ENCODE results near the gene S100A8. TPM values are rescaled to one million over a fixed set of nuclear protein-coding genes. Genes with fewer than 3 reads are reported as not detected.

S100A8 gene
- total RNA-seq, 4 donors from 2014 or later = 5.7 to 38.4 (median 19.5) TPM

DNA sequence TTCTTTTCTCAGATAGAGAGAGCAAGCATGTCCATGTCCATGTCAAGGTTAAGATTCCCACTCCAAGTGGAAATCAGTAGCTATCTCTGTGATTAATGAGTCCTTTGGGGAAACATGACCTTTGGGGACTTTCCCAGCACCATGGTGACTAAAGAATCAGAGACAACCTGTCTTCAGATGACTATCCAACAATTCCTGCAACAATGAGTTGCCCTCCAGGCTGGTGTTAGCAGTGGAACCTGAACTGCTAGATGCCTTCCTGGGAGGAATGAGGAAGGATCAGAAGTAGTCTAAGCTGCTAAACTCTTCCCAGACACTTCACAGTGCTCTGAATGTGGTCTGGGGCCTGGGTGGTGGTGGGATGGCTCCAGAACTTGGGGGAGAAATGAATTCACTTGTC lies 26.7 kb downstream of the S100A8 start:
- DNase-seq (ENCODE audit: low spot score in 2 of 2) = peak; percentile 22 to 26
- Histone ChIP-seq H3K27me3 (no peaks in the 10 kb centered on the region), H3K4me3 (no peak overlapping the region), H3K36me3 (no peaks in the 10 kb centered on the region), H3K4me1 (peaks cover 37% of the 10 kb centered on the region), H3K27ac (no peak overlapping the region), H3K9me3 (no peaks in the 10 kb centered on the region)
- TF ChIP-seq POLR2AphosphoS5 (IDR thresholded peaks at IDR 0.05) (no peak), POLR2A (IDR thresholded peaks at IDR 0.05) (no peak), EP300 (IDR thresholded peaks at IDR 0.05) (no peak)
- TF ChIP-seq, protein P1, sequence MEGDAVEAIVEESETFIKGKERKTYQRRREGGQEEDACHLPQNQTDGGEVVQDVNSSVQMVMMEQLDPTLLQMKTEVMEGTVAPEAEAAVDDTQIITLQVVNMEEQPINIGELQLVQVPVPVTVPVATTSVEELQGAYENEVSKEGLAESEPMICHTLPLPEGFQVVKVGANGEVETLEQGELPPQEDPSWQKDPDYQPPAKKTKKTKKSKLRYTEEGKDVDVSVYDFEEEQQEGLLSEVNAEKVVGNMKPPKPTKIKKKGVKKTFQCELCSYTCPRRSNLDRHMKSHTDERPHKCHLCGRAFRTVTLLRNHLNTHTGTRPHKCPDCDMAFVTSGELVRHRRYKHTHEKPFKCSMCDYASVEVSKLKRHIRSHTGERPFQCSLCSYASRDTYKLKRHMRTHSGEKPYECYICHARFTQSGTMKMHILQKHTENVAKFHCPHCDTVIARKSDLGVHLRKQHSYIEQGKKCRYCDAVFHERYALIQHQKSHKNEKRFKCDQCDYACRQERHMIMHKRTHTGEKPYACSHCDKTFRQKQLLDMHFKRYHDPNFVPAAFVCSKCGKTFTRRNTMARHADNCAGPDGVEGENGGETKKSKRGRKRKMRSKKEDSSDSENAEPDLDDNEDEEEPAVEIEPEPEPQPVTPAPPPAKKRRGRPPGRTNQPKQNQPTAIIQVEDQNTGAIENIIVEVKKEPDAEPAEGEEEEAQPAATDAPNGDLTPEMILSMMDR (IDR thresholded peaks at IDR 0.05) = no peak

DNA sequence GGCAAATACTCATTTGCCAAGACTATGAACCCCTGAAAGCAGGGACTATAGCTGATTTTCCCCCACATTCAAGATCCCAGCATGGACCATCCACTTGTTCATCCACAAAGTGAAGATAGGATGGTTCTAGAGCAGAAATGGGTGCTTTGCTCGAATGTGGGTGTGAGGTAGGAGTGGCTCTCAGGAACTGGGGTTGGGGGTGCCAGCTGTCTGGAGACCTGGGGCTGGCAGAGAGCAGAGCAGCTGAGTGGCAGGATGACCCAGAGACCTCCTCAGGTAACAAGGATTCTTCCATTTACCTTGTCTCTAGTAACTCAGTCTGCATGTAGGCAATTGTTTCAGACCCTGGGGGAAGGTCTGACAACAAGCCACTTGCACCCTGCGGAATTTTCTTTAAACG lies 27.2 kb downstream of the S100A8 start:
- no peak overlapping the region for H3K27ac ChIP-seq
- no peaks in the 10 kb centered on the region for H3K36me3 ChIP-seq
- H3K9me3 ChIP-seq = no peaks in the 10 kb centered on the region
- TF ChIP-seq EP300 (IDR thresholded peaks at IDR 0.05) (no peak), POLR2A (IDR thresholded peaks at IDR 0.05) (no peak), POLR2AphosphoS5 (IDR thresholded peaks at IDR 0.05) (no peak)
- TF ChIP-seq, protein P1 (IDR thresholded peaks at IDR 0.05) = no peak
- H3K4me1 ChIP-seq = peaks cover 37% of the 10 kb centered on the region
- H3K27me3 ChIP-seq = no peaks in the 10 kb centered on the region
- 61% methylated on average over 3 of the region's 3 CpGs for WGBS
- no peak overlapping the region for H3K4me3 ChIP-seq
- peak; percentile 6 to 37 for DNase-seq (ENCODE audit: low spot score in 2 of 2)

DNA sequence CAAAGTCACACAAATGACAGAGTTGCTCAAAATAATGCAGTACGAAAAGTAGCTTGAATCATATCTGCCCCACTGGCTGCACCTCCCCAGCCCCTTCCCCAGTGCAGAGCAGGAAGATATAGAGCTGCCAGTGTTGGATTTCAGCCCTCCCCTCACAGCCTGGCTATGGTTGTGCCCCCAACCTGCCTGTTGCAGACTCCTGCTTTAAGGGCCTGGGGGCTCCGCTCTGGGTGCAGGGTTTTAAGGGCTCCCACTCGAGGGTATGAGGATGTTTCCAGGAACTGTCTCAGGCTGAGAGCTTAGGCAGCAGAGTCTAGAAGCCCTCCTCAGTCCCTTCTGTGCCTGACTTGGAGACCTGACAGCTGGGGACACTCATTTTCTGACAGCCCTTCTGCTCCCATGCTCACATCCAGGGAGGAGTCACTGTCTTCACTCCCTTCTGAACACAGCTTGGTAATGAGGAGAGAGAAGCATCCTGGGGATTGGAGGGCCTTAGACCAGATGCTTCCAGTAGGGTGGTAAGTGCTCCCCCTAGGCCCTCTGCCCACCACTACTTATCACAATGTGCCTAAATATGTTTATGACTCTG lies 28.6 kb downstream of the S100A8 start:
- peak; percentile 34 to 44 for DNase-seq (ENCODE audit: low spot score in 2 of 2)
- H3K27ac ChIP-seq = no peak overlapping the region
- H3K4me1 ChIP-seq = peaks cover 44% of the 10 kb centered on the region
- H3K27me3 ChIP-seq = no peaks in the 10 kb centered on the region
- TF ChIP-seq EP300 (IDR thresholded peaks at IDR 0.05) (no peak), POLR2AphosphoS5 (IDR thresholded peaks at IDR 0.05) (no peak), POLR2A (IDR thresholded peaks at IDR 0.05) (no peak)
- TF ChIP-seq, protein P1 (IDR thresholded peaks at IDR 0.05) = no peak
- no peaks in the 10 kb centered on the region for H3K36me3 ChIP-seq
- WGBS = 87% methylated on average over 3 of the region's 3 CpGs
- H3K9me3 ChIP-seq = no peaks in the 10 kb centered on the region
- no peak overlapping the region for H3K4me3 ChIP-seq

DNA sequence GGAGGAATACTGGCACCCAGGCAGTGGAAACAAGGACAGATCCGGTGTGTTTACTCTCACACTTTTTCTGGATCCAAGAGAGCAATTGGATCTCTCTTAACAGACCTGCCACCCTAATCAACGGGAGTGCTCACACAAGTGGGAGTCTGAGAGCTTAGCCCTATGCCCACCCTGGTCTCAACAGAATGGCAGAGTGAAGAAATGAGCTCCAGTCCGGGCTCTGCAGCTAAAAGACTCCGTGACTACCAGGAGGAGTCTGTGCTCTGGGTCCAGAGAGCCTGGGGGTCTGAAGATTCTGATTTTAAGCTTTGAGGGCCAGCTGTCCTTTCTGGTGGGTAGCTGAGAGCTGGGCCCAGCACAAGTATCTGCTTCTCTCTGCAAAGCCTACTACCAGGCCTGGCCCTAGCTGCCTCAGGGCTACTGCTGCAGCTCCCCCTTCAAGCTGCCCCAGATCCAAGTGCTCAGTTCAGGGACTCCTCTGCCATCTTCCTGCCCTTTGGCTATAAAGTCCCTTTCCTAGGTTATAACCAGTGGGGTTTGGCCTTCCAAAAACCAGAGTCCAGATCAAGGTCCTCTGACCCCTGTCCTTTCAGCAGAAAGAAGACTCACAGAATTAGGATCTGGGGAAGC lies 29.3 kb downstream of the S100A8 start:
- Histone ChIP-seq H3K27ac (no peak overlapping the region), H3K4me1 (peaks cover 47% of the 10 kb centered on the region), H3K36me3 (no peaks in the 10 kb centered on the region), H3K27me3 (no peaks in the 10 kb centered on the region), H3K4me3 (no peak overlapping the region), H3K9me3 (no peaks in the 10 kb centered on the region)
- peak; percentile 13 to 67 for DNase-seq (ENCODE audit: low spot score in 2 of 2)
- TF ChIP-seq POLR2AphosphoS5 (IDR thresholded peaks at IDR 0.05) (no peak), EP300 (IDR thresholded peaks at IDR 0.05) (no peak)
- TF ChIP-seq, protein P1 (IDR thresholded peaks at IDR 0.05) = no peak
- 100% methylated on average over 2 of the region's 4 CpGs for WGBS

DNA sequence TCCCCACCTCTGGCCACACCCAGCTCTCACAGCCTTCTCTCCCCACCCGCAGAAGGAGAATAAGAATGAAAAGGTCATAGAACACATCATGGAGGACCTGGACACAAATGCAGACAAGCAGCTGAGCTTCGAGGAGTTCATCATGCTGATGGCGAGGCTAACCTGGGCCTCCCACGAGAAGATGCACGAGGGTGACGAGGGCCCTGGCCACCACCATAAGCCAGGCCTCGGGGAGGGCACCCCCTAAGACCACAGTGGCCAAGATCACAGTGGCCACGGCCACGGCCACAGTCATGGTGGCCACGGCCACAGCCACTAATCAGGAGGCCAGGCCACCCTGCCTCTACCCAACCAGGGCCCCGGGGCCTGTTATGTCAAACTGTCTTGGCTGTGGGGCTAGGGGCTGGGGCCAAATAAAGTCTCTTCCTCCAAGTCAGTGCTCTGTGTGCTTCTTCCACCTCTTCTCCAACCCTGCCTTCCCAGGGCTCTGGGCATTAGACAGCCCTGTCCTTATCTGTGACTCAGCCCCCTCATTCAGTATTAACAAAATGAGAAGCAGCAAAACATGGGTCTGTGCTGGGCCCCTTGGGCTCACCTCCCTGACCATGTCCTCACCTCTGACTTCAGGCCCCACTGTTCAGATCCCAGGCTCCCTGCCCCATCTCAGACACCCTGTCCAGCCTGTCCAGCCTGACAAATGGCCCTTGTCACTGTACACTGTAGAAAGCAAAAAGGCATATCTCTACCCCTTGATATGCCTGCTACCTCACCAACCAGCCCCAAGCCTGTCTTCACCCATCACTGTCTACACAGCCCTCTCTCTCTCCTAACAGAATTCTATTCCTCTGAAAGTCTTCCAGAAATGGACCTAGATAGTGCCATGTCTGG lies 30.0 kb downstream of the S100A8 start:
- Histone ChIP-seq H3K36me3 (no peaks in the 10 kb centered on the region), H3K27ac (no peak overlapping the region), H3K4me3 (no peak overlapping the region), H3K4me1 (peaks cover 48% of the 10 kb centered on the region), H3K27me3 (no peaks in the 10 kb centered on the region), H3K9me3 (no peaks in the 10 kb centered on the region)
- DNase-seq (ENCODE audit: low spot score in 2 of 2) = peak; percentile 40 to 63
- TF ChIP-seq POLR2AphosphoS5 (IDR thresholded peaks at IDR 0.05) (no peak), EP300 (IDR thresholded peaks at IDR 0.05) (no peak), POLR2A (IDR thresholded peaks at IDR 0.05) (no peak)
- TF ChIP-seq, protein P1 (IDR thresholded peaks at IDR 0.05) = no peak
- WGBS = 87% methylated on average over 7 of the region's 11 CpGs

Data from suprapubic skin (tissue), 4 donors.